GM19025 (cell line): ENCODE results near the gene SELL.
"Not testable (repeated sequence)": the region's sequence is repeated elsewhere in the genome, so short reads cannot be mapped to it uniquely, and the experiment has no call there.

ENCODE experiments used
- ATAC-seq: cut with Tn5 transposase; IDR thresholded peaks from one replicate; pipeline ENCODE4 v1.9.1; 2021; ENCODE audit warnings: mild to moderate bottlenecking, low read depth, moderate library complexity; ENCODE audit not compliant: unreplicated experiment

The SELL gene

DNA sequence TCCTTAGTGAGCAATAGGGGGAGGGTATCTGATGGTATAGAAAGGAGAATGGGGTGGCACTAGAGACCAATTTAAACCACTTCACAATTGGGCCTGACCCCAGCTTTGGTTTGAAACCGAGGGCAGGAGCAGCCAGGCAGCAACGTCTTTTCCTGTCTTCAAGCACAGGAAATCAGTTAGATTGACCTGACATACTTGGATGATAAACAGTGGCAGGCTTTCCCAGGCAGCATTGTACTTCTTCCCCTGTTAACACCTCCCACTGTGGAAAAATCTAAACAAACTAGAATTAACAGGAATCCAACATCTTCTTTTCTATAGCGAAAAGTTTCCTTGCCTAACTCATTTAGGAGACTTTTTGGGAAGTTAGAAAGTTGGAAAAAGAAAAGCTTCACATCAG, 40.6 kb downstream of the SELL start:
- ATAC-seq, result no peak

DNA sequence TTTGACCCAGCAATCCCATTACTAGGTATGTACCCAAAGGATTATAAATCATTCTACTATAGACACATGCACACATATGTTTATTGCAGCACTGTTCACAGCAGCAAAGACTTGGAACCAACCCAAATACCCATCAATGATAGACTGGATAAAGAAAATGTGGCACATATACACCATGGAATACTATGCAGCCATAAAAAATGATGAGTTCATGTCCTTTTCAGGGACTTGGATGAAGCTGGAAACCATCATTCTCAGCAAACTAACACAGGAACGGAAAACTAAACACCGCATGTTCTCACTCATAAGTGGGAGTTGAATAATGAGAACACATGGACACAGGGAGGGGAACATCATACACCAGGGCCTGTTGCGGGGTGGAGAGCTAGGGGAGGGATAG, 41.2 kb downstream of the SELL start:
- not testable (repeated sequence) for ATAC-seq

- not testable (repeated sequence) for ATAC-seq
These were observed 43.5 kb downstream of the SELL start for GRCh38 chr1:169667699-169668596.

- not testable (repeated sequence) for ATAC-seq
These were observed 44.2 kb downstream of the SELL start for GRCh38 chr1:169667227-169667639.

GRCh38 chr1:169662680-169663079, 48.7 kb downstream of the SELL start:
- not testable (repeated sequence) for ATAC-seq

DNA sequence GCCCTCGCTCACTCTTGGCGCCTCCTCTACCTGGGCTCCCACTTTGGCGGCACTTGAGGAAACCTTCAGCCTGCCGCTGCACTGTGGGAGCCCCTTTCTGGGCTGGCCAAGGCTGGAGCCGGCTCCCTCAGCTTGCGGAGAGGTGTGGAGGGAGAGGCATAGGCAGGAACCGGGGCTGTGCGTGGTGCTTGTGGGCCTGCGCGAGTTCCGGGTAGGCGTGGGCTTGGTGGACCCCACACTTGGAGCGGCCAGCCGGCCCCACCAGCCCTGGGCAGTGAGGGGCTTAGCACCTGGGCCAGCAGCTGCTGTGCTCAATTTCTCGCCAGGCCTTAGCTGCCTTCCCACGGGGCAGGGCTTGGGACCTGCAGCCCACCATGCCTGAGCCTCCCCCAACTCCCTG, 50.4 kb downstream of the SELL start:
- ATAC-seq, result not testable (repeated sequence)

DNA sequence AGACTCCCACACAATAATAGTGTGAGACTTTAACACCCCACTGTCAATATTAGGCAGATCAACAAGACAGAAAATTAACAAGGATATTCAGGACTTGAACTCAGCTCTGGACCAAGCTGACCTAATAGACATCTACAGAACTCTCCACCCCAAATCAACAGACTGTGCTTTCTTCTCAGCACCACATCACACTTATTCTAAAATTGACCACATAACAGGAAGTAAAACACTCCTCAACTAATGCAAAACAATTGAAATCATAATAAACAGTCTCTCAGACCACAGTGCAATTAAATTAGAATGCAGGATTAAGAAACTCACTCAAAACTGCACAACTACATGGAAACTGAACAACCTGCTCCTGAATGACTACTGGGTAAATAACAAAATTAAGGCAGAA, 52.6 kb downstream of the SELL start:
- ATAC-seq, result not testable (repeated sequence)

DNA sequence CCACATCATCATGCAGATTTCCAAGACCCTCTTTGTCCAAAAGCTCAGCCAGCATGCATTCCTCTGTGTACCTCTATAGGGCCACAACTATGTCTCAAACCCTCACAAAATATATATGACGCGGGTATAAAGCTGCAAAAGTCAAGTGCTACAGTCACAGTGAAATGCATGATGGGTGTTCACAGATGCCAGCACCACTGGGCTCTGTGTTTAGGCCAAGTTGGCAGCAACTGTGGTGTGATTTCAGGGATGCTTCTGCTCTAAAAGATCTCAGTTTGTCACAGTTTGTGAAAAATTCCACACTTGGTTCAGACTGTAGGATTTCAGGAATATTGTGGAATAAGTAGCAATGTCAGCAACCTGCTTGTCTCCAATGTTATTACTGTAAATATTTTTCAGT, 57.5 kb downstream of the SELL start:
- ATAC-seq, result no peak

DNA sequence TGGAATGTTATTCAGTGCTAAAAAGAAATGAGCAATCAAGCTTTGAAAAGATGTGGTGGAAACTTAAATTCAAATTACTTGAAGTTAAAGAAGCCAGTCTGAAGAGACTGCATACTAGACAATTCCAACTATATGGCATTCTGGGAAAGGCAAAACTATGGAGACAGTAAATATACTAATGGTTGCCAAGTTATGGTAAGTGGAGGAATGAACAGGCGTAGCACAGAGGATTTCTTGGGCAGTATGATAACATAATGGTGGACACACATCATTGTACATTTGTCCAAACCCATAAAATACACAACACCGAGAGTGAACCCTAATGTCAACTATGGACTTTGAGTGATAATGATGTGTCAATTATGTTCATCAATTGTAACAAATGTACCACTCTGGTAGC, 60.4 kb downstream of the SELL start:
- ATAC-seq, result no peak

GRCh38 chr1:169650551-169650950, 60.9 kb downstream of the SELL start:
- no peak for ATAC-seq

DNA sequence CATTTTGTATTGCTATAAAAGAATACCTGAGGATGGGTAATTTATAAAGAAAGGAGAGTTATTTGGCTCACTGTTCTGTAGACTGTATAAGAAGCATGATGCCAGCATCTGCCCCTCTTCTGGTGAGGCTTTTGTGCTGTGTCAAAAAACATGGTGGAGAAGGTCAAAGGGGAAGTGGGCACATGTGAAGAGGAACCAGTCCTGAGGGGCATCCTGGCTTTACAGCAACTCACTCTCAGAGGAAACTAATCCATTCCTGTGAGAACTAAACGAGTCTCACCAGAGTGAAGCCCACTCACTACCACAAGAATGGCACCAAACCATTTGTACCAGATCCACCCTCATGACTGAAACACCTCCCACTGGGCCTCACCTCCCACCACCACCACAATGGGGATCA, 62.7 kb downstream of the SELL start:
- no peak for ATAC-seq

DNA sequence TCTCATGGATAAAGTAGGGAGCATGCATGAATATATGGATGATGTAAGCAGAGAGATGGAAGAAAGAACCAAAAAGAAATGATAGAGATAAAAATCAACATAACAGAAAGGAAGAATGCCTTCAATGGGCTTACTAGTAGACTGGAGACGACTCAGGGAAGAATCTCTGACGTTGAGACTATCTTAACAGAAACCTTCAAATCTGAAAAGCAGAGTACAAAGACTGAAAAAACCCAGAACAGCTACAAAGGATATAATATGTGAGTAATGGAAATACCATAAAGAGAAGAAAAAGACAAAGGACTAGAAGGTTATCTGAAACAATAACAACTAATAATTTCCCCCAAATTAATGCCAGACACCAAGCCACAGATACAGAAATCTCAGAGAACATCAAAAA, 63.2 kb downstream of the SELL start:
- ATAC-seq, result no peak

- ATAC-seq, result no peak
These were observed 63.9 kb downstream of the SELL start for GRCh38 chr1:169647512-169647911.

GRCh38 chr1:169644297-169644696, 67.1 kb downstream of the SELL start:
- ATAC-seq, result no peak
